Duodenal mucosa (tissue), 2 donors: Measurements from ENCODE around the gene GPC2.

ENCODE experiments used
- H3K27ac ChIP-seq: one replicate; pipeline ENCODE4 v1.7.0; 2013; ENCODE audit warnings: low read depth, low read length
- H3K27me3 ChIP-seq, 2 donors: one replicate each; pipeline ENCODE4 v1.7.0; 2013; ENCODE audit warnings: low read length in 2 of 2, control low read depth in 1 of 2; ENCODE audit not compliant: insufficient read depth in 2 of 2, control insufficient read depth in 1 of 2
- H3K36me3 ChIP-seq, 2 donors: one replicate each; pipeline ENCODE4 v1.7.0; 2013; ENCODE audit warnings: low read length in 2 of 2, control low read depth in 1 of 2; ENCODE audit not compliant: insufficient read depth in 2 of 2, control insufficient read depth in 1 of 2
- H3K4me1 ChIP-seq, 2 donors: one replicate each; pipeline ENCODE4 v1.7.0; 2013; ENCODE audit warnings: low read length in 2 of 2, control low read depth in 1 of 2; ENCODE audit not compliant: insufficient read depth in 2 of 2, control insufficient read depth in 1 of 2
- H3K4me3 ChIP-seq, 2 donors: one replicate each; pipeline ENCODE4 v1.7.0; 2013; ENCODE audit warnings: low read length in 2 of 2, low read depth in 1 of 2
- H3K9ac ChIP-seq, 2 donors: one replicate each; pipeline ENCODE4 v1.7.0; 2013; ENCODE audit warnings: low read length in 2 of 2, low read depth in 1 of 2
- H3K9me3 ChIP-seq, 2 donors: one replicate each; pipeline ENCODE4 v1.7.0; 2013; ENCODE audit warnings: low read length in 2 of 2, control low read depth in 1 of 2; ENCODE audit not compliant: control insufficient read depth in 1 of 2

GPC2 gene

DNA sequence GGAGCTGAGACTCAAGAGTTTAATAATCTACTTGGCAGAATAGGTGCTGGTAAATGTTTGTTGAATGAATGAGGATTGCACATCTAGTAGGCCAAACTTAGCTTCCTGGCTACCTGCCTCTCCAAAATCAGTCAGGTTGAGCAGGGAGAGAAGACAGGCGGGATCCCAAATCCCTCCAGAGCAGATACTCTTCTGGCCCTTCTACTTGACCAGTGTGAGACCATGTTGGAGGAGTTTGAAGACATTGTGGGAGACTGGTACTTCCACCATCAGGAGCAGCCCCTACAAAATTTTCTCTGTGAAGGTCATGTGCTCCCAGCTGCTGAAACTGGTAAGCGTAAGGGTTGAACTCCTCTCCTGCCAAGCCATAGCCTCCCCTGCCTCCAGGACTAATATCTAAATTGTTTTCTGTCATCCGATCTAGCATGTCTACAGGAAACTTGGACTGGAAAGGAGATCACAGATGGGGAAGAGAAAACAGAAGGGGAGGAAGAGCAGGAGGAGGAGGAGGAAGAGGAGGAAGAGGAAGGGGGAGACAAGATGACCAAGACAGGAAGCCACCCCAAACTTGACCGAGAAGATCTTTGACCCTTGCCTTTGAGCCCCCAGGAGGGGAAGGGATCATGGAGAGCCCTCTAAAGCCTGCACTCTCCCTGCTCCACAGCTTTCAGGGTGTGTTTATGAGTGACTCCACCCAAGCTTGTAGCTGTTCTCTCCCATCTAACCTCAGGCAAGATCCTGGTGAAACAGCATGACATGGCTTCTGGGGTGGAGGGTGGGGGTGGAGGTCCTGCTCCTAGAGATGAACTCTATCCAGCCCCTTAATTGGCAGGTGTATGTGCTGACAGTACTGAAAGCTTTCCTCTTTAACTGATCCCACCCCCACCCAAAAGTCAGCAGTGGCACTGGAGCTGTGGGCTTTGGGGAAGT lies 52.6 kb downstream of the GPC2 start:
- H3K9ac ChIP-seq, result peak overlapping the region; percentile 24 to 39
- no peak overlapping the region for H3K27ac ChIP-seq
- H3K4me3 ChIP-seq, result peak overlapping the region; percentile 10 to 50
- peaks cover 47 to 48% of the 10 kb centered on the region in 2 donors for H3K4me1 ChIP-seq
- H3K9me3 ChIP-seq, result no peaks in the 10 kb centered on the region
- no peaks in the 10 kb centered on the region for H3K36me3 ChIP-seq
- no peaks in the 10 kb centered on the region for H3K27me3 ChIP-seq

DNA sequence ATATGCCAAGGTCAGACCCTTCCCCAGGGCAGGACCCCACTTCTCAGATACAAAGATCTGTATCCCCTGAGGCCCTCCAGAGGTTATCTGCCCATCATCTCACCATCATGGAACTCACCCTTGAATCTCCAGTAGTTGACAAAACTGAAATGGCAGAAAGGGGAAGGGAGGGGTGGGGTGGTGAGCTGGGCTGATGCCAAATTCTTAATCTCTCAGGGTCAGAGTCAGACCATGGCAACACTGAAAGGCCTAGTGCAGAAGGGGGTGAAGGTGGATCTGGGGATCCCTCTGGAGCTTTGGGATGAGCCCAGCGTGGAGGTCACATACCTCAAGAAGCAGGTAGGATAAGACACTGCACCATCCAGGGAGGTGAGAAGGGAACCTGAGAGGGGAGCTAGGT lies 54.6 kb downstream of the GPC2 start:
- Histone ChIP-seq H3K9ac (no peak overlapping the region), H3K36me3 (no peaks in the 10 kb centered on the region), H3K4me1 (peaks cover 43 to 44% of the 10 kb centered on the region in 2 donors), H3K27ac (no peak overlapping the region), H3K27me3 (no peaks in the 10 kb centered on the region), H3K4me3 (no peak overlapping the region), H3K9me3 (no peaks in the 10 kb centered on the region)

DNA sequence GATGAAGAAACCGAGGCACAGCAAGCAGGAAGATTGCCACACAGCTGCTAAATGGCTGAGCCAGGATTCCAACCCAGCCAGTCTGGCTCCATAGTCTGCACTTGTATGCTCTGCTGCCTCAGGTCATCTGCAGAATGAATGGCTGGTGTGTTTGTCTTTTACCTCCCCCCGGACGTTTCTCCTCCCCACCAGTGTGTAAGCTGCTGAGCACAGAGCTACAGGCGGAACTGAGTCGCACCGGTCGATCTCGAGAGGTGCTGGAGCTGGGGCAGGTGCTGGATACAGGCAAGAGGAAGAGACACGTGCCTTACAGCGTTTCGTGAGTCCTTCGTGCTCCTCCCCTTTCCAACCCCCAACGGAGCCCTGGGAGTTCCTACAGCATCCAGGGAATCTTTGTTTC lies 55.1 kb downstream of the GPC2 start:
- no peaks in the 10 kb centered on the region for H3K27me3 ChIP-seq
- H3K4me1 ChIP-seq, result peaks cover 43 to 44% of the 10 kb centered on the region in 2 donors

DNA sequence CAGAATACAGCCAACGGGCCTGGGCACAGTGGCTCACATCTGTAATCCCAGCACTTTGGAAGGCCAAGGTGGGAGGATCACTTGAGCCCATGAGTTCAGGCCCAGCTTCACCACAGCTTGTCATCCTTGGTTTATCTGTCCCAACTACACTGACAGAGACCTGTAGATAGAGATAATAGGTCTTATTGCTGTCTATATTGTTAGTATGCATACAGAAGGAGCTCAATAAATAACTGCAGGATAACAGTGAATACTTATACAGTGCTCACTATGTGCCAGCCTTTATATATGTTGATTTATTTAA lies 56.5 kb downstream of the GPC2 start:
- Histone ChIP-seq H3K27ac (no peak overlapping the region), H3K4me3 (peak overlapping the region; percentile 95 to 98), H3K36me3 (no peaks in the 10 kb centered on the region), H3K27me3 (no peaks in the 10 kb centered on the region), H3K9me3 (no peaks in the 10 kb centered on the region), H3K9ac (peak overlapping the region; percentile 1 to 64), H3K4me1 (peaks cover 43 to 44% of the 10 kb centered on the region in 2 donors)

More for the DNA sequence above, 55.1 kb downstream of the GPC2 start:
- Histone ChIP-seq H3K36me3 (no peaks in the 10 kb centered on the region), H3K27ac (no peak overlapping the region), H3K4me3 (peak overlapping the region in 1 of 2 donors; percentile 13), H3K9ac (no peak overlapping the region), H3K9me3 (no peaks in the 10 kb centered on the region)

DNA sequence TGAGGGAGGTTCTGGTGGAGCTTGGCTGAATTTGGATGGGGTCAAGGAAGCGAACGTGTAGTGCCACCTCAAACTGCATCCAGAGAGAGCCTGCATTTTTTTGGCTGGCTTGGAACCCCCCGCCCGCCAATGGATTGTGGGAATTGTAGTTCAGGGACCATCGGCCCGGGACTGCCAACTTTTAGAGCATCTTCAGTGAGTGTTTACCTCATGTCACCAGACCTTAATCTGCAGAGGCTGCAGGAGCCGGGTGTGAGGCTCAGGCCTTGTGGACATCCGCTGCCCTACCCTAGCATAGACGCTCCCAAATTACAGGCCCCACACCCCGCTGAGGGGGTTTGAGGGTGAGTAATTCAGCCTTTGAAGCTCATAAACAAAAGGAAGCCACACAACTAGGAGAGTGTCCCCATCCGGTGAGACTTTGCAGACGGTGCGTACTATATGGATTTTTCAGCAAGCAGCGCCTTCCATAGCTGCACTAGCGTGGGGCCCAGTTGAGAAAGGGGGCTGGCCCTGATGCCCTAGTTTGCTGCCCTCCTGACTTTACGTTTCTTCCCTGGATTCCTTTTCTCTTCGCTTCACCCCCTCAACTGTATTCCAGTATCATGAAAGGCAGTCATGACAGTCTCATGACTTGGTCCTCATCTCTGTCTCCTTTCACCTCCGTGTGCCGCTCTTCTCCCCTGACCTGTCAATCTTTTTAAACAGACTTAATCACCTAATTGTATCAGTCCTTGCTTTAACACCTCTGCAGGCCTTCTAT lies 57.0 kb downstream of the GPC2 start:
- peak overlapping the region; percentile 95 to 98 for H3K4me3 ChIP-seq
- H3K4me1 ChIP-seq, result peaks cover 39% of the 10 kb centered on the region in 2 donors
- no peaks in the 10 kb centered on the region for H3K27me3 ChIP-seq
- no peaks in the 10 kb centered on the region for H3K36me3 ChIP-seq
- peak overlapping the region; percentile 45 to 64 for H3K9ac ChIP-seq
- H3K27ac ChIP-seq, result no peak overlapping the region
- H3K9me3 ChIP-seq, result no peaks in the 10 kb centered on the region
